Jurkat, Clone E6-1 (cell line): ENCODE results near the gene KCNG1. TPM values are rescaled to one million over a fixed set of nuclear protein-coding genes. Genes with fewer than 3 reads are reported as not detected.
"Not testable (repeated sequence)": the region's sequence is repeated elsewhere in the genome, so short reads cannot be mapped to it uniquely, and the experiment has no call there.

ENCODE experiments used
- DNase-seq: peaks from one replicate; pipeline ENCODE4 v3.0.0-alpha.2; 2011; ENCODE audit warnings: low read depth, low spot score
- H3K4me3 ChIP-seq: 2 replicates; pipeline ENCODE4 v1.5.1; 2011; ENCODE audit warnings: mild to moderate bottlenecking, low read length, control low read depth, moderate library complexity
- polyA plus RNA-seq: library from polyadenylated mRNA; unstranded; fragments of >200 nt; gene quantifications from one replicate; pipeline ENCODE4 v1.2.1, GENCODE V29; 2012; ENCODE audit warnings: missing spikeins; ENCODE audit not compliant: insufficient read length, insufficient read depth

Gene KCNG1, protein sequence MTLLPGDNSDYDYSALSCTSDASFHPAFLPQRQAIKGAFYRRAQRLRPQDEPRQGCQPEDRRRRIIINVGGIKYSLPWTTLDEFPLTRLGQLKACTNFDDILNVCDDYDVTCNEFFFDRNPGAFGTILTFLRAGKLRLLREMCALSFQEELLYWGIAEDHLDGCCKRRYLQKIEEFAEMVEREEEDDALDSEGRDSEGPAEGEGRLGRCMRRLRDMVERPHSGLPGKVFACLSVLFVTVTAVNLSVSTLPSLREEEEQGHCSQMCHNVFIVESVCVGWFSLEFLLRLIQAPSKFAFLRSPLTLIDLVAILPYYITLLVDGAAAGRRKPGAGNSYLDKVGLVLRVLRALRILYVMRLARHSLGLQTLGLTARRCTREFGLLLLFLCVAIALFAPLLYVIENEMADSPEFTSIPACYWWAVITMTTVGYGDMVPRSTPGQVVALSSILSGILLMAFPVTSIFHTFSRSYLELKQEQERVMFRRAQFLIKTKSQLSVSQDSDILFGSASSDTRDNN
- 1.2 TPM for polyA plus RNA-seq

GRCh38 chr20:51022803-51023616, at the start of gene KCNG1:
TSS of gene KCNG1 (minus strand) at chr20:51023107. CDS start at chr20:51010338, 12,769 bp downstream.
- H3K4me3 ChIP-seq = no peak within 1 kb of the TSS
- no peak for DNase-seq

DNA sequence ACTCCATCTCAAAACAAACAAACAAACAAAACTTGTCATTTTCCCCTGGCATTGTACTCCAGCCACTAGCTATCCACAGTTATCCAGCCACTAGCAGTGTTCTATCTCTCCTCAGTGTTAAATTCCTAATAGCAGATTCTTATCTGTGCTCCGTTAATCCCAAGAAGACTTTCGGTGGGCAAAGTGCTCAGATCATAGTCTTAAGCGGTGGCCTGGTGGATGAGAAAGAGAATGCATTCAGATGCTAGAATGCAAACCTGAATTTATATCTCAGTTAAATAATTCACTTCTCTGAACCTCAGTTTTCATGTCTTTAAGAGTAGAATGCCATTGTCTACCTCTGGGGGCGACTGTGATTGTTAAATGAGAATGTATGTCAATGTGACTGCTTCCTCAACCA, 47.7 kb upstream of the KCNG1 start:
- DNase-seq = no peak
- no peak overlapping the region for H3K4me3 ChIP-seq

DNA sequence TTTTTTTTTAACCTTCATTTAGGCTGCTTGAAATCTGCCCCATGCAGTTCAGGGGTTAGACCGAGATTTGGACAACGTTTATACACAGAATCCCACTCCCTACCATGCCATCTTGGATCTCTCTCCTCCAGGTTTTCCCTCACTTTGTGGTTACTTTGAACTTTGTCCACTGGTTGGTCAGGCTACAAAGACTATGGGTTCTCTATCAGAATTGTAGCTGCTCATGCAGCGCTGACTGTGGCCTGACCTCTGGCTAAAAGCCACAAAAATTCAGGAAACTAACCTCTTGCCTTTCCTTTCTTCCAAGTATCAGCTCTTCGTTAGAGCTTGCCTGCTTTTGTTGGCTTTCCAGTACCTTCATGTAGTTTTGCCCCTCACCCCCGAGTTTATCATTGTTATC, 44.9 kb upstream of the KCNG1 start:
- DNase-seq = no peak

GRCh38 chr20:51065615-51066014, 42.7 kb upstream of the KCNG1 start:
- no peak overlapping the region for H3K4me3 ChIP-seq
- DNase-seq = no peak

More for the DNA sequence above, 44.9 kb upstream of the KCNG1 start:
- no peak overlapping the region for H3K4me3 ChIP-seq

GRCh38 chr20:51064137-51064536, 41.2 kb upstream of the KCNG1 start:
- DNase-seq = no peak
- no peak overlapping the region for H3K4me3 ChIP-seq

DNA sequence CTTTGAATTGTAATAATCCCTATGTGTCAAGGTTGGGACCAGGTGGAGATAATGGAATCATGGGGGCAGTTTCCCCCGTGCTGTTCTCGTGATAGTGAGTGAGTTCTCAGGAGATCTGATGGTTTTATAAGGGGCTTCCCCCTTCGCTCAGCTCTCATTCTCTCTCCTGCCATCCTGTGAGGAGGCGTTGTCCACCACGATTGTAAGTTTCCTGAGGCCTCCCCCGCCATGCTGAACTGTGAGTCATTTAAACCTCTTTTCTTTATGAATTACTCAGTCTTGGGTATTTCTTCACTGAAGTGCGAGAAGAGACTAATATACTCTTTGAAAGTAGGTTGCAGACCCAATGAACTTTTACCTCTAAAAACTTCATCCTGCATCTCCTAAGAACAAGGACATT, 39.2 kb upstream of the KCNG1 start:
- no peak for DNase-seq
- H3K4me3 ChIP-seq = no peak overlapping the region

DNA sequence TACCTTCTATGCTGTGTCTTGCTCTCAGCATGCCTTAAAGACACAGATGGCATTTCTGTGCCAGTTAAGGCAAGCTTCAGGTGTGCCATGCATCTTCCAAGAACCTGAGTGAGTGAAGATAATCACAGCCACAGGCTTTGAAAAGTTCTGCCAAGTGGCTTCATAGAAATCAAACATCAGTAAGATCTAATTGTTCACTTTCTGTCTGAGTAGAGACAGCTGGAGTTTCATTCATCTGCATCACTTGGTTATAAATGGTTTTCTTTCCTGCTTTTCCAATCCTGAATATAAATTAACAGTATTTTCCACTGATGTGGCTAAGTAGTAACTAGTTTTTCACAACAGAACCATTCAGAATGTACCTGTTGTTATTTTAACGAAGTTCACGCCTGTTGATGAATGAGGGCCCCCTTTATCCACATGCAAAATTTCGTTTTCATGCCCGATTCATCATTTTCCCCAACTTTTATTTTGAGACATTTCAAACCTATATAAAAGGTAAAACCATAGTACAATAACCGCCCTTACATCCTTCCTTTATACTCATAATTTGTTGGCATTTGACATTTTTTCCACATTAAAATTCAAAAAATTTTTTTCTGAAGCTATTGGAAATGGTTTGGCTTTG, 38.6 kb upstream of the KCNG1 start:
- DNase-seq = no peak
- H3K4me3 ChIP-seq = no peak overlapping the region

DNA sequence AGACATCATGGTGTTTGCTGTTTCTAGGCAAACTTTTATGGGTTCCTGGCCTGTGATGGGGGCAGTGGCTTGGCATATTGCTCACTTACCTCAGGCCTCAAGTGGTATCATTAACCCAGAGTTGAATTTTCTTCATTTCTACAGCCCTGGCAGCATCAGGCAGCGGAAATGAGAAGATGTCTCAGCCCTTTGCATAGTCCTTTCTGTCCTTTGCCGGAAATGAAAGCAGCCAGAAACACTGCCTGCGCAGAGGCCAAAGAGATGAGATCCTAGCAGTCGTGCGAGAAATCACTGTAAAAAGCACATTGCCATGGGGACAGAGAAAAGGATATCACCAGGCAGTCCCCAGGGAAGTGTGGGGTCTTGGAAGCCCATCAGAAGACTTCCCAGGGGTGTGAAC, 37.4 kb upstream of the KCNG1 start:
- H3K4me3 ChIP-seq = no peak overlapping the region
- DNase-seq = no peak

- no peak for DNase-seq
- H3K4me3 ChIP-seq = no peak overlapping the region
These were observed 37.0 kb upstream of the KCNG1 start for GRCh38 chr20:51059862-51060261.

DNA sequence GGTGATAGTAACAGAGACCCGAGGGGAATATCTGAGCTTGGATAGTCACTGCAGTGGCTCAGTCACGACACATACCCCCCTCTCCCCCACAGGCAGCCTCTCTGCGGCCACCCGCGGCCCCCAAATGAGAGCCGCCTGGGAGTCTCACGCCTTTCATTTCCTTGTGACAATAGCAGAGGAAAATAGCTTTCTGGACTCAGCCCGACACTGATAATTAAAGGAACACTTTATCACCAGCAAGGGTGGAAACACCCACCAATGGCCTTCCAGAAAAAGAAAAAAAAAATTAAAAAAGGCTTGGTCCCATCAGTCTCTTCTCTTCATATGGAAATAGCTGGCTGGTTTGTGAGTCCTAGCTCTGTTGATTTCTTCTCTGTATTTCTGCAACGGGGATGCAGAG, 35.1 kb upstream of the KCNG1 start:
- no peak for DNase-seq
- no peak overlapping the region for H3K4me3 ChIP-seq

- DNase-seq = no peak
- H3K4me3 ChIP-seq = no peak overlapping the region
These were observed 31.3 kb upstream of the KCNG1 start for GRCh38 chr20:51054233-51054632.

DNA sequence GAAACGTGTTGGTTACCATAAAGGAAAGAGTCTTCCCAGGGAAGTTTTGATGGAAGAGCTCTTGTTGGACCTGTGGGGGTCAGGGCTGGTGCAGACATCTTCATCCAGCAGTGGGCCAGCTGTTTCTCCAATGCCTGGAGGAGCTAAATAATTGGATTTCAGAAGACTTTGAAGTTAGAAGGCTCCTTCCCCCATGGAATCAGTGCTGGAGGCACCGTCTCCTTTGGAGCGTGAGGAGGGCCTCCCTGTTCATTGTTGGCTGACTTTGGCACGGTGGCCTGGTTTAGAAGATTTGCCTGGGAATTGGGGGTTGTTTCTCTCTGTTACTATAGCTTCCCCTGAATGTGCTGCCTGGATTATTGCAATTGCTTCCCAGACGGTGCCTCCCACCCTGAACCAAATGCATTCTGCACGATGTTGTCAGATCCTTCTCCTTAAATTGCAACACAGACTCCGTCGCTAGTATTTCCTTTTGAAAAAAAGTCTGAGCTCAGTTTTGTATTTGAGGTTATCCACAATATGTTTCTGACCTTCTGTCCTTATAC, 27.7 kb upstream of the KCNG1 start:
- H3K4me3 ChIP-seq = no peak overlapping the region
- no peak for DNase-seq

GRCh38 chr20:51046021-51046985, 23.4 kb upstream of the KCNG1 start:
- no peak overlapping the region for H3K4me3 ChIP-seq
- DNase-seq = no peak

DNA sequence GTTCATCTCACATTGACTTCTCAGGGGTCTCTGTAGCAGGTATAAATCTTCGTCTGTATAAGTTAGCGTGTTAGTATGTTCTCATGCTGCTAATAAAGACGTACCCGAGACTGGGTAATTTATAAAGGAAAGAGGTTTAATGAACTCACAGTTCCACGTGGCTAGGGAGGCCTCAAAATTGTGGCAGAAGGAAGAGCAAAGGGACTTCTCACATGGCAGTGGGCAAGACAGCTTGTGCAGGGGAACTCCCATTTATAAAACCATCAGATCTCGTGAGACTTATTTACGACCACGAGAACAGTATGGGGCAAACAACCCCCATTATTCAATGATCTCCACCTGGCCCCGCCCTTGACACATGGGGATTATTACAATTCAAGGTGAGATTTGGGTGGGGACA, 22.6 kb upstream of the KCNG1 start:
- not testable (repeated sequence) for H3K4me3 ChIP-seq, DNase-seq

GRCh38 chr20:51044796-51045195, 21.9 kb upstream of the KCNG1 start:
- no peak overlapping the region for H3K4me3 ChIP-seq
- DNase-seq = no peak

DNA sequence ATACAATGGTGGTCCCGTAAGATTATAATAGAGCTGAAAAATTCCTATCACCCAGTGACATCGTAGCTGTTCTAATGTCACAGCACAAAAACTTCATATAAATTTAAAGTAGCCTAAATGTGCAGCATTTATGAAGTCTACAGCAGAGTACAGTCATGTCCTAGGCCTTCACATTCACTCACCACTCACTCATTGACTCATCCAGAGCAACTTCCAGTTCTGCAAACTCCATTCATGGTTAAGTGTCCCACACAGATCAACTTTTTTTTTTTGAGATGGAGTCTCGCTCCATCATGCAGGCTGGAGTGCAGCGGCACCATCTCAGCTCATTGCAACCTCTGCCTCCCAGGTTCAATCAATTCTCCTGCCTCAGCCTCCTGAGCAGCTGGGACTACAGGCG, 20.9 kb upstream of the KCNG1 start:
- DNase-seq = no peak
- H3K4me3 ChIP-seq = no peak overlapping the region

GRCh38 chr20:51042657-51043247, 19.8 kb upstream of the KCNG1 start:
- H3K4me3 ChIP-seq = no peak overlapping the region
- DNase-seq = no peak

- no peak overlapping the region for H3K4me3 ChIP-seq
- no peak for DNase-seq
These were observed 19.2 kb upstream of the KCNG1 start for GRCh38 chr20:51042064-51042463.
